Measurements from ENCODE around the gene UCN2. TPM values are rescaled to one million over a fixed set of nuclear protein-coding genes. Genes with fewer than 3 reads are reported as not detected.

UCN2 gene
- total and polyA plus RNA-seq, 2 of the 4 experiments (the other 2 are of a cell fraction), result 0.54 to 2.7 TPM

- no peaks in the 10 kb centered on the region for H3K9me3 ChIP-seq (ENCODE audit: control insufficient read depth, insufficient read depth, low read length)
- DNase-seq, result no peak
- H2BK120ac ChIP-seq (ENCODE audit: low read depth, low read length), result no peak overlapping the region
- H3K18ac ChIP-seq (ENCODE audit: low read depth, low read length), result no peak overlapping the region
- H3K4me3 ChIP-seq (ENCODE audit: insufficient read depth, low read depth, low read length), result no peak overlapping the region
- peaks cover 5% of the 10 kb centered on the region; the same call in 1 of the 2 replicates for H3K9me1 ChIP-seq (ENCODE audit: insufficient read depth, low read length)
- H2BK5ac ChIP-seq (ENCODE audit: low read depth, low read length, poor library complexity, severe bottlenecking), result no peak overlapping the region
- no peaks in the 10 kb centered on the region for H3K4me1 ChIP-seq (ENCODE audit: control insufficient read depth, insufficient read depth, low read length)
- no peak overlapping the region for H4K91ac ChIP-seq (ENCODE audit: insufficient read depth, low read depth, low read length)
- H3K9ac ChIP-seq (ENCODE audit: low read depth, low read length), result no peak overlapping the region
- no peaks in the 10 kb centered on the region for H3K27me3 ChIP-seq (ENCODE audit: control insufficient read depth, insufficient read depth, low read length)
- no peak for TF ChIP-seq MAFK (IDR thresholded peaks at IDR 0.05; ENCODE audit: low read depth, low read length)
- no peak for TF ChIP-seq CHD1 (IDR thresholded peaks at IDR 0.05; ENCODE audit: low read depth, low read length)
- TF ChIP-seq RFX5 (IDR thresholded peaks at IDR 0.05; ENCODE audit: low read depth, low read length), result no peak
- TF ChIP-seq MAZ (IDR thresholded peaks at IDR 0.05; ENCODE audit: borderline replicate concordance, low read depth, low read length), result no peak
- TF ChIP-seq RAD21 (IDR thresholded peaks at IDR 0.05; ENCODE audit: low read length), result no peak
- no peak for TF ChIP-seq POLR2A (IDR thresholded peaks at IDR 0.05; ENCODE audit: low read depth, low read length)
- TF ChIP-seq SMC3 (IDR thresholded peaks at IDR 0.05; ENCODE audit: low read depth, low read length), result no peak
- TF ChIP-seq ELK1 (IDR thresholded peaks at IDR 0.05; ENCODE audit: borderline replicate concordance, low read depth, low read length), result no peak
- TF ChIP-seq, protein P1, sequence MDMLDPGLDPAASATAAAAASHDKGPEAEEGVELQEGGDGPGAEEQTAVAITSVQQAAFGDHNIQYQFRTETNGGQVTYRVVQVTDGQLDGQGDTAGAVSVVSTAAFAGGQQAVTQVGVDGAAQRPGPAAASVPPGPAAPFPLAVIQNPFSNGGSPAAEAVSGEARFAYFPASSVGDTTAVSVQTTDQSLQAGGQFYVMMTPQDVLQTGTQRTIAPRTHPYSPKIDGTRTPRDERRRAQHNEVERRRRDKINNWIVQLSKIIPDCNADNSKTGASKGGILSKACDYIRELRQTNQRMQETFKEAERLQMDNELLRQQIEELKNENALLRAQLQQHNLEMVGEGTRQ (IDR thresholded peaks at IDR 0.05; ENCODE audit: low read depth, low read length), result no peak
- TF ChIP-seq MXI1 (IDR thresholded peaks at IDR 0.05; ENCODE audit: borderline replicate concordance, low read depth, low read length), result no peak
- TF ChIP-seq, protein P2, sequence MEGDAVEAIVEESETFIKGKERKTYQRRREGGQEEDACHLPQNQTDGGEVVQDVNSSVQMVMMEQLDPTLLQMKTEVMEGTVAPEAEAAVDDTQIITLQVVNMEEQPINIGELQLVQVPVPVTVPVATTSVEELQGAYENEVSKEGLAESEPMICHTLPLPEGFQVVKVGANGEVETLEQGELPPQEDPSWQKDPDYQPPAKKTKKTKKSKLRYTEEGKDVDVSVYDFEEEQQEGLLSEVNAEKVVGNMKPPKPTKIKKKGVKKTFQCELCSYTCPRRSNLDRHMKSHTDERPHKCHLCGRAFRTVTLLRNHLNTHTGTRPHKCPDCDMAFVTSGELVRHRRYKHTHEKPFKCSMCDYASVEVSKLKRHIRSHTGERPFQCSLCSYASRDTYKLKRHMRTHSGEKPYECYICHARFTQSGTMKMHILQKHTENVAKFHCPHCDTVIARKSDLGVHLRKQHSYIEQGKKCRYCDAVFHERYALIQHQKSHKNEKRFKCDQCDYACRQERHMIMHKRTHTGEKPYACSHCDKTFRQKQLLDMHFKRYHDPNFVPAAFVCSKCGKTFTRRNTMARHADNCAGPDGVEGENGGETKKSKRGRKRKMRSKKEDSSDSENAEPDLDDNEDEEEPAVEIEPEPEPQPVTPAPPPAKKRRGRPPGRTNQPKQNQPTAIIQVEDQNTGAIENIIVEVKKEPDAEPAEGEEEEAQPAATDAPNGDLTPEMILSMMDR (conservative IDR thresholded peaks at IDR 0.05; ENCODE audit: low read depth, low read length), result no peak
- no peak for TF ChIP-seq CEBPB (IDR thresholded peaks at IDR 0.05; ENCODE audit: low read depth, low read length)
- TF ChIP-seq BHLHE40 (IDR thresholded peaks at IDR 0.05; ENCODE audit: low read depth, low read length), result no peak
- TF ChIP-seq NFE2L2 (IDR thresholded peaks at IDR 0.05; ENCODE audit: low read depth, low read length), result no peak
- TF ChIP-seq FOS (IDR thresholded peaks at IDR 0.05; ENCODE audit: low read depth, low read length), result no peak
- TF ChIP-seq RCOR1 (IDR thresholded peaks at IDR 0.05; ENCODE audit: insufficient replicate concordance, low read length), result no peak
- no peak overlapping the region for H4K8ac ChIP-seq (ENCODE audit: low read depth in 2 of 2, low read length in 2 of 2)
- H2BK15ac ChIP-seq (ENCODE audit: low read depth, low read length), result no peak overlapping the region
- BruUV-seq (replicated peaks), result no TSS peak
- dilution Hi-C loops (cut with HindIII; ENCODE audit: low sequenced_read_pairs, unreplicated experiment) (no loop called here), intact Hi-C loops (cut with micrococcal nuclease) (no loop called here), in situ Hi-C loops (cut with MboI; ENCODE audit: low sequenced_read_pairs) (no loop called here)
- ATAC-seq (ENCODE audit: low read depth), result no peak
- no peak overlapping the region for H2BK20ac ChIP-seq (ENCODE audit: low read depth, low read length)
- no peak overlapping the region for H4K5ac ChIP-seq (ENCODE audit: low read depth, low read length)
- WGBS, 2 experiments (ENCODE audit: extremely low coverage in 2 of 2, insufficient read length in 1 of 2), result 98% methylated on average over 8 of the region's 12 CpGs; no CpG with 5 or more reads in 1 of the 2 experiments
- H3K4ac ChIP-seq (ENCODE audit: low read depth, low read length), result no peak overlapping the region
- no peak overlapping the region for H3K4me2 ChIP-seq (ENCODE audit: low read depth, low read length)
- H3K14ac ChIP-seq (replicated peaks; ENCODE audit: low read depth, low read length), result no peak overlapping the region
- H2AK9ac ChIP-seq (replicated peaks; ENCODE audit: low read depth, low read length, poor library complexity), result no peak overlapping the region
- H3K79me1 ChIP-seq (ENCODE audit: low read depth in 1 of 2, low read length in 2 of 2), result no peaks in the 10 kb centered on the region; a peak in 1 of 4 replicates
- H2AK5ac ChIP-seq (ENCODE audit: low read depth, low read length), result no peak overlapping the region
- H3K36me3 ChIP-seq (ENCODE audit: control insufficient read depth, insufficient read depth, low read length), result peaks cover 54% of the 10 kb centered on the region
- H3K27ac ChIP-seq (ENCODE audit: insufficient read depth, low read length), result no peak overlapping the region
- CTCF ChIA-PET, result no interaction called here
- no peak overlapping the region for H3K56ac ChIP-seq (ENCODE audit: extremely low read depth, insufficient read depth, low read length)
- no peak overlapping the region for H2AFZ ChIP-seq (replicated peaks; ENCODE audit: low read length, poor library complexity)
- POLR2A ChIA-PET (ENCODE audit: unreplicated experiment), result no interaction called here
- H3K23ac ChIP-seq (ENCODE audit: low read depth, low read length), result no peak overlapping the region
- H4K20me1 ChIP-seq (ENCODE audit: insufficient read depth, low read length), result no peaks in the 10 kb centered on the region; the same call in 1 of the 2 replicates
These were observed 25.1 kb downstream of the UCN2 start for GRCh38 chr3:48538451-48538850.
